UCSD-AML1 (cell line): Measurements from ENCODE around the gene RANGAP1.
"Not testable (repeated sequence)": the region's sequence is repeated elsewhere in the genome, so short reads cannot be mapped to it uniquely, and the experiment has no call there.

Experiments used
- DNase-seq: peaks from one replicate; lab custom pipeline; 2025; ENCODE audit not compliant: unreplicated experiment; lab: John Stamatoyannopoulos, UW

RANGAP1 gene

GRCh38 chr22:41261541-41262249 lies 24.3 kb downstream of the RANGAP1 start:
- no peak for DNase-seq

GRCh38 chr22:41260871-41261270 lies 25.1 kb downstream of the RANGAP1 start:
- no peak for DNase-seq

- DNase-seq: not testable (repeated sequence)
These were observed 26.2 kb downstream of the RANGAP1 start for GRCh38 chr22:41259756-41260155.

- DNase-seq: no peak
These were observed 28.3 kb downstream of the RANGAP1 start for GRCh38 chr22:41257696-41258095.

- no peak for DNase-seq
These were observed 29.4 kb downstream of the RANGAP1 start for GRCh38 chr22:41256254-41257253.

GRCh38 chr22:41254230-41254629 lies 31.8 kb downstream of the RANGAP1 start:
- DNase-seq: no peak

- DNase-seq: no peak
These were observed 33.6 kb downstream of the RANGAP1 start for GRCh38 chr22:41252365-41252764.

GRCh38 chr22:41250127-41250526 lies 35.9 kb downstream of the RANGAP1 start:
- DNase-seq: no peak

- DNase-seq: no peak
These were observed 36.5 kb downstream of the RANGAP1 start for GRCh38 chr22:41249442-41249841.

GRCh38 chr22:41248758-41249157 lies 37.2 kb downstream of the RANGAP1 start:
- no peak for DNase-seq

GRCh38 chr22:41248314-41248713 lies 37.7 kb downstream of the RANGAP1 start:
- no peak for DNase-seq

GRCh38 chr22:41247703-41248102 lies 38.3 kb downstream of the RANGAP1 start:
- no peak for DNase-seq

GRCh38 chr22:41245917-41246499 lies 40.0 kb downstream of the RANGAP1 start:
- DNase-seq: no peak

- no peak for DNase-seq
These were observed 42.6 kb downstream of the RANGAP1 start for GRCh38 chr22:41243361-41243760.

- DNase-seq: no peak
These were observed 43.4 kb downstream of the RANGAP1 start for GRCh38 chr22:41242396-41243117.

- DNase-seq: no peak
These were observed 44.8 kb downstream of the RANGAP1 start for GRCh38 chr22:41241133-41241676.

- DNase-seq: no peak
These were observed 45.4 kb downstream of the RANGAP1 start, which contains the start of gene CHADL for GRCh38 chr22:41240377-41241132. Gene CHADL, minus strand, starts transcription at chr22:41240931. Its CDS starts 50 bp downstream, at chr22:41240881.

GRCh38 chr22:41239443-41240128 lies 46.4 kb downstream of the RANGAP1 start:
- DNase-seq: no peak
